Adrenal gland (tissue), 5 donors: ENCODE data around the gene SHTN1.

Experiments used
- POLR2A ChIP-seq, 2 donors: fragments of 450-650 bp; IDR thresholded peaks; one replicate each; pipeline ENCODE4 v1.6.1; 2017; ENCODE audit warnings: antibody characterized with exemption in 2 of 2, mild to moderate bottlenecking in 2 of 2, moderate library complexity in 1 of 2
- TF ChIP-seq, protein P1 (sequence below), 6 experiments: fragments of 450-650 bp in 4 of 6; fragments of 200-600 bp in 2 of 6; sonication (generic) in 1 of 6; IDR thresholded peaks; 1 replicate in 5 of 6; 2 replicates in 1 of 6; pipeline versions ENCODE4 v1.5.1 to v1.8.0; 2016 to 2021; ENCODE audit warnings: antibody characterized with exemption in 6 of 6, mild to moderate bottlenecking in 2 of 6, moderate library complexity in 1 of 6
- donor health status: DM: no; HTN: no; CAD: no.

DNA sequence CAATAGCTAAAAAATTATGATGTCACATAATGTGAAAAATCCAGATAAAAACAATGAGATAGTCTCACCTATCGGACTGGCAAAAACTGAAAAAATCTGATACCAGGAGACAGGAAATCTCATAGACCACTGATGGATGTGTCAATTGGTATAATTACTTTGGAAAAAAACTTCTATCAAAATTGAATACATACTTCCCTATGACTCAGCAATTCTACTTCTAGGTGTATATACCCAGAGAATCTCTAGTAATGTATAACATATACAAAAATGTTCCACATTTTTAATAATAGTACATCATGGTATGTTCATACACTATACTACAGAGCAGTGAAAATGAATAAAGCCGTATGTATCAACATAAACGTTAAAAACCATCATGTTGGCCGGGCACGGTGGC, 34.9 kb downstream of the SHTN1 start:
- TF ChIP-seq, protein P1, sequence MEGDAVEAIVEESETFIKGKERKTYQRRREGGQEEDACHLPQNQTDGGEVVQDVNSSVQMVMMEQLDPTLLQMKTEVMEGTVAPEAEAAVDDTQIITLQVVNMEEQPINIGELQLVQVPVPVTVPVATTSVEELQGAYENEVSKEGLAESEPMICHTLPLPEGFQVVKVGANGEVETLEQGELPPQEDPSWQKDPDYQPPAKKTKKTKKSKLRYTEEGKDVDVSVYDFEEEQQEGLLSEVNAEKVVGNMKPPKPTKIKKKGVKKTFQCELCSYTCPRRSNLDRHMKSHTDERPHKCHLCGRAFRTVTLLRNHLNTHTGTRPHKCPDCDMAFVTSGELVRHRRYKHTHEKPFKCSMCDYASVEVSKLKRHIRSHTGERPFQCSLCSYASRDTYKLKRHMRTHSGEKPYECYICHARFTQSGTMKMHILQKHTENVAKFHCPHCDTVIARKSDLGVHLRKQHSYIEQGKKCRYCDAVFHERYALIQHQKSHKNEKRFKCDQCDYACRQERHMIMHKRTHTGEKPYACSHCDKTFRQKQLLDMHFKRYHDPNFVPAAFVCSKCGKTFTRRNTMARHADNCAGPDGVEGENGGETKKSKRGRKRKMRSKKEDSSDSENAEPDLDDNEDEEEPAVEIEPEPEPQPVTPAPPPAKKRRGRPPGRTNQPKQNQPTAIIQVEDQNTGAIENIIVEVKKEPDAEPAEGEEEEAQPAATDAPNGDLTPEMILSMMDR (IDR thresholded peaks at IDR 0.05), result no peak
- no peak for TF ChIP-seq POLR2A (IDR thresholded peaks at IDR 0.05)
